Liver (tissue), 9 donors: ENCODE measurements around the gene MYBPC2. TPM values are rescaled to one million over a fixed set of nuclear protein-coding genes. Genes with fewer than 3 reads are reported as not detected.

Experiments used
- DNase-seq: peaks from one replicate; pipeline ENCODE4 v3.0.0-alpha.2; 2017; ENCODE audit warnings: low spot score
- H3K27ac ChIP-seq, 2 donors: one replicate each; pipeline ENCODE4 v1.7.0; 2013; ENCODE audit warnings: inconsistent platforms in 2 of 2, low read length in 2 of 2, control low read depth in 1 of 2, low read depth in 1 of 2, mild to moderate bottlenecking in 1 of 2
- H3K27me3 ChIP-seq, 4 donors: one replicate each; pipeline versions ENCODE4 v1.6.1 to v1.7.0; 2013; ENCODE audit warnings: low read length in 3 of 4, inconsistent platforms in 1 of 4, mild to moderate bottlenecking in 1 of 4, moderate library complexity in 1 of 4; ENCODE audit not compliant: control insufficient read depth in 4 of 4, insufficient read depth in 4 of 4
- H3K36me3 ChIP-seq, 4 donors: one replicate each; pipeline versions ENCODE4 v1.6.1 to v1.7.0; 2013; ENCODE audit warnings: low read length in 3 of 4, mild to moderate bottlenecking in 3 of 4, low read depth in 1 of 4, moderate library complexity in 1 of 4; ENCODE audit not compliant: control insufficient read depth in 4 of 4, insufficient read depth in 3 of 4
- H3K4me1 ChIP-seq, 4 donors: one replicate each; pipeline versions ENCODE4 v1.6.1 to v1.7.0; 2013; ENCODE audit warnings: low read length in 3 of 4, mild to moderate bottlenecking in 3 of 4, moderate library complexity in 1 of 4; ENCODE audit not compliant: control insufficient read depth in 4 of 4, insufficient read depth in 4 of 4
- H3K4me3 ChIP-seq, 3 donors: one replicate each; pipeline versions ENCODE4 v1.6.1 to v1.7.0; 2013; ENCODE audit warnings: low read length in 3 of 3, control low read depth in 1 of 3, low read depth in 1 of 3, mild to moderate bottlenecking in 1 of 3
- H3K9ac ChIP-seq, 2 donors: one replicate each; pipeline ENCODE4 v1.7.0; 2013; ENCODE audit warnings: low read length in 2 of 2, mild to moderate bottlenecking in 2 of 2, moderate library complexity in 2 of 2, control low read depth in 1 of 2, low read depth in 1 of 2
- H3K9me3 ChIP-seq, 4 donors: one replicate each; pipeline versions ENCODE4 v1.6.1 to v1.7.0; 2013; ENCODE audit warnings: low read length in 3 of 4; ENCODE audit not compliant: control insufficient read depth in 4 of 4
- ATF3 ChIP-seq: IDR thresholded peaks from 2 replicates; pipeline ENCODE4 v1.6.1; 2016; ENCODE audit warnings: antibody characterized with exemption
- CTCF ChIP-seq: fragments of 150-350 bp; IDR thresholded peaks from 2 replicates; pipeline ENCODE4 v1.5.1; 2017; ENCODE audit warnings: improper control_type of control experiment, low read depth, low read length; ENCODE audit not compliant: missing input control
- EGR1 ChIP-seq, 2 donors: IDR thresholded peaks; 2 replicates each; pipeline ENCODE4 v1.6.1; 2016 to 2018; ENCODE audit warnings: antibody characterized with exemption in 2 of 2, low read depth in 2 of 2
- FOXA1 ChIP-seq: IDR thresholded peaks from 2 replicates; pipeline ENCODE4 v1.6.1; 2016; ENCODE audit warnings: antibody characterized with exemption
- FOXA2 ChIP-seq: IDR thresholded peaks from 2 replicates; pipeline ENCODE4 v1.6.1; 2016; ENCODE audit warnings: antibody characterized with exemption
- GABPA ChIP-seq, 2 donors: IDR thresholded peaks in 1 of 2; conservative IDR thresholded peaks in 1 of 2; 2 replicates each; pipeline ENCODE4 v1.6.1; 2016; ENCODE audit warnings: antibody characterized with exemption in 2 of 2, mild to moderate bottlenecking in 1 of 2, moderate library complexity in 1 of 2
- HNF4A ChIP-seq, 2 donors: conservative IDR thresholded peaks; 2 replicates each; pipeline ENCODE4 v1.6.1; 2016; ENCODE audit warnings: antibody characterized with exemption in 2 of 2, mild to moderate bottlenecking in 2 of 2
- HNF4G ChIP-seq: IDR thresholded peaks from 2 replicates; pipeline ENCODE4 v1.6.1; 2016; ENCODE audit warnings: antibody characterized with exemption
- JUND ChIP-seq, 2 donors: IDR thresholded peaks; 2 replicates each; pipeline ENCODE4 v1.6.1; 2016; ENCODE audit warnings: antibody characterized with exemption in 2 of 2
- MAX ChIP-seq: IDR thresholded peaks from 2 replicates; pipeline ENCODE4 v1.6.1; 2016; ENCODE audit warnings: antibody characterized with exemption
- NR2F2 ChIP-seq: IDR thresholded peaks from 2 replicates; pipeline ENCODE4 v1.6.1; 2016; ENCODE audit warnings: antibody characterized with exemption
- RAD21 ChIP-seq, 2 donors: IDR thresholded peaks; 2 replicates each; pipeline ENCODE4 v1.6.1; 2016; ENCODE audit warnings: antibody characterized with exemption in 2 of 2, mild to moderate bottlenecking in 2 of 2
- REST ChIP-seq: IDR thresholded peaks from 2 replicates; pipeline ENCODE4 v1.6.1; 2016; ENCODE audit warnings: antibody characterized with exemption, mild to moderate bottlenecking
- RXRA ChIP-seq, 2 donors: IDR thresholded peaks; 2 replicates each; pipeline ENCODE4 v1.6.1; 2017 to 2018; ENCODE audit warnings: antibody characterized with exemption in 2 of 2, mild to moderate bottlenecking in 1 of 2
- SP1 ChIP-seq: IDR thresholded peaks from 2 replicates; pipeline ENCODE4 v1.6.1; 2018; ENCODE audit warnings: antibody characterized with exemption, mild to moderate bottlenecking
- TAF1 ChIP-seq: conservative IDR thresholded peaks from 2 replicates; pipeline ENCODE4 v1.6.1; 2016; ENCODE audit warnings: antibody characterized with exemption, mild to moderate bottlenecking
- YY1 ChIP-seq: IDR thresholded peaks from 2 replicates; pipeline ENCODE4 v1.6.1; 2016; ENCODE audit warnings: antibody characterized with exemption, mild to moderate bottlenecking
- ZBTB33 ChIP-seq: IDR thresholded peaks from 2 replicates; pipeline ENCODE4 v1.6.1; 2016; ENCODE audit warnings: antibody characterized with exemption
- WGBS: extraction: QIAGEN DNeasy Blood & Tissue Kit; methylation state at CpG from one replicate; pipeline ENCODE4 v1.1.7; 2013; 5-methylcytosine and 5-hydroxymethylcytosine counted together
- polyA plus RNA-seq, 2 donors: library from polyadenylated mRNA; stranded (reverse) in 1 of 2; unstranded in 1 of 2; fragments of 200-250 nt in 1 of 2; fragments of >200 nt in 1 of 2; fragmentation: Nextera tagmentation in 1 of 2; extraction: Ambion mirVana in 1 of 2; gene quantifications; one replicate each; pipeline versions ENCODE4 v1.2.1 to v1.2.3, GENCODE V29; 2013 to 2015
- total RNA-seq, 2 donors: library from RNA; depleted of rRNA; stranded (reverse); fragments of >200 nt; gene quantifications; one replicate each; pipeline ENCODE4 v1.2.3, GENCODE V29; 2014
- donor health status: healthy.
- donor health status: healthy.
- donor health status: healthy.
- donor health status: healthy.
- donor health status: healthy.

Gene MYBPC2
- total and polyA plus RNA-seq, 4 donors = under 0.01 TPM; not detected in 3

GRCh38 chr19:50422397-50423278, 10.1 kb upstream of the MYBPC2 start:
- H3K27me3 ChIP-seq = peaks cover 0 to 2% (median 0%) of the 10 kb centered on the region in 4 donors
- no peak overlapping the region for H3K27ac ChIP-seq
- H3K4me3 ChIP-seq = no peak overlapping the region
- no peaks in the 10 kb centered on the region for H3K36me3 ChIP-seq
- no peak for DNase-seq
- no peaks in the 10 kb centered on the region for H3K4me1 ChIP-seq
- TF ChIP-seq YY1 (no peak), GABPA (IDR thresholded peaks at IDR 0.05 in 1 of 2, conservative IDR thresholded peaks at IDR 0.05 in 1 of 2) (no peak), HNF4A (conservative IDR thresholded peaks at IDR 0.05) (no peak), EGR1 (IDR thresholded peaks at IDR 0.05; ENCODE audit: low read depth in 2 of 2) (no peak), HNF4G (no peak), JUND (IDR thresholded peaks at IDR 0.05) (no peak), SP1 (no peak), TAF1 (no peak), REST (no peak), RAD21 (IDR thresholded peaks at IDR 0.05) (no peak), MAX (no peak), FOXA2 (no peak), ATF3 (no peak), ZBTB33 (no peak), RXRA (IDR thresholded peaks at IDR 0.05) (no peak), CTCF (no peak), FOXA1 (no peak), NR2F2 (no peak)
- no peaks in the 10 kb centered on the region for H3K9me3 ChIP-seq
- WGBS = 86% methylated on average over 18 of the region's 18 CpGs
- H3K9ac ChIP-seq = no peak overlapping the region
